NCI-H1048 (cell line): ENCODE measurements around the gene LRP8.

Source experiments
- DNase-seq: peaks from one replicate; lab custom pipeline; 2025; lab: John Stamatoyannopoulos, UW

The LRP8 gene

GRCh38 chr1:53339736-53340635 is 12.1 kb upstream of the LRP8 start:
- no peak for DNase-seq

DNA sequence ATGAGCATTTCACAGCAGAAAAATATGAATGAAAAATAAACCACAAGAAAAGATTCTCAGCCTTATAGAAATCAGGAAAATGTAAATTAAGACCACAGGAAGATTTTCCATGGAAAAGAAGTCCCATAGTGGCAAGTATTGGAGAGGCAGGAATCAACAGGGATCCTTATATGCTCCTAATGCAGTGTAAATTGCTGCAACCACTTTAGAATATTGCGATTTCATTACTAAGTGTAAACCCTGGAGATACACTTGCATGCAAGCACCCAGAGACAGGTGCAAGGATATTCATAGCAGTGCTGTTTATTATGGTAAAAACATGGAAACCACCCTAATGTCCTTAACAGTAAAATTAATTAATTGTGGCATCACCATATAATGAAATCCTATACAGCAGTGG is 10.6 kb upstream of the LRP8 start:
- DNase-seq = no peak

GRCh38 chr1:53337499-53337898 is 9.6 kb upstream of the LRP8 start:
- DNase-seq = no peak

GRCh38 chr1:53336146-53336545 is 8.3 kb upstream of the LRP8 start:
- no peak for DNase-seq

- DNase-seq = no peak
Observed at GRCh38 chr1:53335661-53336060, 7.8 kb upstream of the LRP8 start.

GRCh38 chr1:53334781-53335180 is 6.9 kb upstream of the LRP8 start:
- no peak for DNase-seq

DNA sequence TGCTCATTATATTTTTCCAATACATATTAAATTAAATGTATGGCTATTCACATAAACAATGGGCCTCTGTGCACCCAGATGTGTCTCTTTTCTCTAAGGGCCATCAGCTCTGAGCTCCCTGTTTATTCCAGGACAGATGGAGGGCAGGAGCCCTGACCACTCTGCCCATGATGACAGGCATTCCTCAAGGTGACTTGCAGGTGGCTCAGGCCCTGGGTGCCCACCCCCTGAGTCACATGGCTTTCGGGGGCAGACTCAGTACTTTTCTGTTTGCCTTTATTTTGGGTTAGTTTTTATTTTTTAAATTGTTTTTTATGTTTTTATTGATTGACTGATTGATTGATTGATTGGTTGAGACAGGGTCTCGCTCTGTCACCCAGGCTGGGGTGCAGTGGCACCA is 6.4 kb upstream of the LRP8 start:
- no peak for DNase-seq

DNA sequence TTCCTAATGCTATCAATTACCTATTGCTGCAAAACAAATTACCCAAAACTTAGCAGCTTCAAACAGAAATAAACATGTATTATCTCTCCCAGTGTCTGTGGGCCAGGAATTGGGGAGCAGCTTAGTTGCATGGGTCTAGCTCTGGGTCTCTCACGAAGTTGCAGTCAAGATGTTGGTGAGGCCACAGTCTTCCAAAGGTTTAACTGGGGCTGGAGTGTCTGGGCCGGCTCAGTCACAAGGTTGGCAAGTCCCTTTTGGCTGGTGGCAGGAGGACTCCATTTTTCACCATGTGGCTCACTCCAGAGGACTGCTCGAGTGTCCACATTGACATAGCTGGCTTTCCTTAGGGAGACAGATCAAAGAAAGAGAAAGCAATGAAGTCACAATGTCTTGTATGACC is 5.0 kb upstream of the LRP8 start:
- DNase-seq = no peak

DNA sequence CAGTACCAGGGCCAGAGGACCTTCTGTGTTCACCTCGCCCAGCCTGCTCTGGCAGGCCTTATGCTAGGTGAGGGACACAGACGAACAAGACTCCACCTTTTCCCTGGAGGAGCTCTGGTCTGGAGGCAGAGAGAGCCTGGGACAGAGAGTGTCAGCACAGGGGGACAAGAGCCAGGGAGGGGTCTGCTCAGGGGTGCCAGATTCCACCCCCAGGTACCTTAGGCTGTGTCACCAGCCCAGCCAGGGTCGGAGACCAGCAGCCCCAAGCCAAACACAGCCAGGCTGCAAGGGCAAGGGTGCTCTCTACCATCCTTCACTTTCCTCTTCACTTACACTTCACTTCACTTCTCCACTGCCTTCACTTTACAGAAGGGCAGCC is 4.3 kb upstream of the LRP8 start:
- DNase-seq = no peak

GRCh38 chr1:53331446-53332185 is 3.7 kb upstream of the LRP8 start:
- no peak for DNase-seq

DNA sequence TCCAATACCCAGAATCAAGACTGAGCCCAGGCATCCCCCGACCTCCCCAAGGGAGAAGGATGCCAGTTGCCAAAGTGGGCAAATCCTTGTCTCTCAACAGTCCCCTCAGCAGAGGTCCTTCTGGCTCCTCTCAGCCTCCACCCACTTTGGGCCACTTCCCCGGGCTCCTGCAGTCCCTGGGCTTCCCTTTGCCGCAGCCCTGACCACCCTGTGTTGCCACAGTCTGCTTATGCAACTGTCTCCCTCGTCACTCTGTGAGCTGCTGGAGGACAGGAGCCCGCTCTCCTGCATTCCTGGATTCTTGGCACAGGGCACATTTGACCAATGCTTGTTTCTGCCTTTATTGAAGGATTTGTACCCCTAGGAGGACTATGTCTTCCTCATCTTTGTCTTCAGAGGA is 2.9 kb upstream of the LRP8 start:
- DNase-seq = no peak

GRCh38 chr1:53328541-53329499 is 950 bp upstream of the LRP8 start:
- DNase-seq = no peak

DNA sequence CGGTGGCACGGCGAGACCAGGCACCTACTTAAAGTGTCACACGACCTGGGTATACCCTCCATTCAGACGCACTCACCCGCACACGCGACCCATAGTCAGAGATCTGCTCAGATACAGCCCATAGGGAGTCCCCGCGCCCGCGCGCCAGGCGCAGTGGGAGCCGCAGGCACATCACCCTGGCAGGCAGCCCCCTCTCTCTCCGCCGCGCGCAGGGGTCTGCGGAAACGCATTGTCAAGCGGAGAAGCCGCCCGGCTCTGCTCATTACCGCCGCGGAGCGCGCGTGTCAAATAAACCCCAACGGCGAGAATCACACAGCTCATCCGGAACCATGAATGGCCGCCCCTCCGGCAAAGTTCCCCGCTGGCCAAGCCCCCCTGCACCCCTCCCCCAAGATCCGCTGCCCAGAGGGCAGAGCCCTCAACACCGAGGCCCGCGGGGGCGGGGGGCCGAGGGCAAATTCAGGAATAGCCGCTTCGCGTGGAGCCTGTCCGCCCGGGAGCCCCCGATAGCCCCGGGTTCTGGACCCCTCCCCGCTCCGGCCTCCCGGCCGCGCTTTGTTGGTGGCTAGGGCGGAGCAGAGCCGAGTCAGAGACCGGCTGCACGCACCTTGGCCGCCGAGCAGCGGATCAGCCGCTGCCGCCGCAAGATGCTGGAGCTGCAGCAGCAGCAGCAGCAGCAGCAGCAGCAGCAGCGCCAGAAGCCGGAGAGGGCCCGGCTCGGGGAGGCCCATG is 522 bp downstream of the LRP8 start:
- no peak for DNase-seq

DNA sequence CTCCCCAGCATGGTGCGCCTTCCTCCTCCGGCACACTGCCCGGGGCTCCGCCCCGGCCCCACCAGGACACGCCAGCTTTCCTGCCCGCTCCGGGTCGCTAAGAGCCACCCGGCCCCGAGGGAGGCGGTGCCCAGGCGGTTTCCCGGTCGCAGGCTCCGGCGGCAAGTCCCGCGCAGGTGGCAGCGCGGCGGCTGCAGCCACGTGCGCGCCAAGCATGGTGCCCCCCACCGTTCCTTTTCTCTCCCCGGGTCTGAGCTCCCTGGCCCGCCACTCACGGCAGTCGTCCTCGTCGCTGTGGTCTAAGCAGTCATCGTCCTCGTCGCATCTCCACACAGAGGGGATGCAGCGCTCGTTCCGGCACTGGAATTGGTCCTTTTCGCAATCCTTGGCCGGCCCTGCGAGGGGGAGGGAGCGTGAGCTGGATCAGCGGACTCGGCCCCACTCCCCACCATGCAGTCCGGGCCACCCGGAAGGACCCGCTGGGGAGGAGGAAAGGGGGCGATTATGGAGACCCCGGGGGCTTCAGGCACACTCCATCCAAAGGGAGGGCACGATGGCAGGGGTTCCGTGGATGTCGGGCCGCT is 1.2 kb downstream of the LRP8 start:
- DNase-seq = no peak

GRCh38 chr1:53326088-53326597 is 1.7 kb downstream of the LRP8 start:
- DNase-seq = peak; percentile 99

DNA sequence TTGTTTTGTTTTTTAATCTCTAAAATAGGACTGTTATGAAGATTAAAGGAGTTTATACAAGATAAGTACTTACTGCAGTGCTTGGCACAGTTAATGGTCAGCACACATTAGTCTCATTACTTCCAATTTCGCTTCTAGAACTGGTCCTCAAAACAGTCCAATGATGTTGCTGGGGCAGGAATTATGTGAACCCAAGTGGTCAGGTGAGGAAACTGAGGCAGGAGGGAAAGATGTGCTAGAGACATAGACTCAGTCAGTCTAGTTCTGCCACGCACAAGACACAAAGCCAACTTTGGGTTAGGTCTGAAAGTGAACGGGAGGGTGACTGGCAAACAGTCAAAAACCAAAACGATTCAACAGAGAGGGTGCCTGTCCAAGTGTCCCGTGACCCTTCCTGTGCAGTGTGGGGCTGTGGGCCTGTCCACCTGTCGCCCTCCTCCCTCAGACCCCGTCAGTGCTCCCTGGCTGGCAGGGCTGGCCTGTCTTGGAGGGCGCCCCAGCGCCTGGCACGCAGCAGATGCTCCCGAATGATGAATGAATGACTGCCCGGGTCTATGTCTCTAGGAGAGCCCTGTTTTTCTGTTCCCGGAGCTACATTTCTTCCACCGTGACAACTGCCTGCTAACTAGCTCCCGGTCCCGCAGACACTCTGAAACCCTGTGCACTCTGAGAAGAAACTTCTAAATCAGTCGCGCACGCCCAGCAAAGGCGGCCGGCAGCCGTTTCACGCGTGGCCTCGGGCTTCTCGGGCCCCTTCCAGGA is 2.4 kb downstream of the LRP8 start:
- DNase-seq = no peak

DNA sequence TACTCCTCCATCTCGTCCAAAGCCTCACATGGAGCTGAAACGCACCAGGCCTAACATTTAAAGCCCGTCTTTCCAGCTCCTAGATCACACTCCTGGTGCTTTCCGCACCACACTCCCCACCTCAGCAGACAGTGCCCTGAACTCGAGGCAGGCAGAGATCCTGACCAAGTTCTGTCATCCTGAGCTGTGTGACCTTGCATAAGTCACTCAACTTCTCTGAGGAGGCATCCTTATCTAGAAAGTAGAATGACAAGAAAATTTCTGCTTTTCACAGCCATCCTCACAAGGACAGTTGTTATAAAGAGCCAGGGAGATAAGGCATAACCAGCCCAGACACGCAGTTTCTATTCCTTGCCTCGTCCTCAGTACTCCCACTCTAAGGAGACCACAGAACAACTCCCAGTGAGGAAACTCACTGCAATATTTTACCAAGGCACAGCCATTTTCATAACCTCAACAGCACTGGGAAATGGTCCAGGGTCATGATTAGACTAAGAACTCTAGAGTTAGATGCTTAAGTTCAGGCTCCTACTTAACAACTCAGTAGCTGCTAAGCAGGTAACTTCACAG is 3.1 kb downstream of the LRP8 start:
- no peak for DNase-seq

- DNase-seq = no peak
Observed at GRCh38 chr1:53324321-53324720, 3.5 kb downstream of the LRP8 start.

DNA sequence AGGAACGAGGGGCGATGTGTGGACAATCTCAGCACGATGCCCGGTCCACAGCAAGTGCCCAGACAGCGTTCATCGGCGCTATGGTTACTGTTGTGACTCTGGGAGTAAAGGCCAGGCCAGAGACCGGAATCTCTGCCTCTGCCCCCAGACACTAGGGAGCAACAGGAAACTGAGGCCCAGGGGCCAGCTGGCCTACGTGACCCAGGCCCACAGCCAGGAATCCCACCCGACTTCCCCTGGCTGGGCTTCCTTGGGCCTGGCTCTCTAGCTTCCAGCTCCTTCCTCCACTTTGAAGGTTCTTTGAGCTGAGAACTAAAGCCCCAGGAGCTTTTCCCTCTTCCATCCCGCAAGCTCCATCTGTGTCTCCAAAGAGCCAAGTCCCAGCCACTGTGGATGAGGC is 4.6 kb downstream of the LRP8 start:
- no peak for DNase-seq
